ENCODE data around the gene PAPPA.
A peak's percentile ranks its signal among the peaks of the same experiment; 100 is the strongest.

PAPPA gene

GRCh38 chr9:116337015-116337414 lies 183.4 kb downstream of the PAPPA start:
- DNase-seq (ENCODE audit: insufficient read length, low spot score) = no peak
- no peak for FAIRE-seq

GRCh38 chr9:116340270-116340669 lies 186.7 kb downstream of the PAPPA start:
- FAIRE-seq (no peak), DNase-seq (ENCODE audit: insufficient read length, low spot score) (no peak)

- no peak for FAIRE-seq
- no peak for DNase-seq (ENCODE audit: insufficient read length, low spot score)
These were observed 188.5 kb downstream of the PAPPA start for GRCh38 chr9:116342061-116342460.

GRCh38 chr9:116342941-116343340 lies 189.3 kb downstream of the PAPPA start:
- FAIRE-seq (no peak), DNase-seq (ENCODE audit: insufficient read length, low spot score) (no peak)

GRCh38 chr9:116344416-116344815 lies 190.8 kb downstream of the PAPPA start:
- FAIRE-seq (no peak), DNase-seq (ENCODE audit: insufficient read length, low spot score) (no peak)

- DNase-seq (ENCODE audit: insufficient read length, low spot score) = no peak
- FAIRE-seq = no peak
These were observed 191.8 kb downstream of the PAPPA start for GRCh38 chr9:116345393-116345792.

GRCh38 chr9:116345817-116346216 lies 192.2 kb downstream of the PAPPA start:
- no peak for FAIRE-seq

GRCh38 chr9:116349684-116350083 lies 196.1 kb downstream of the PAPPA start:
- FAIRE-seq (no peak), DNase-seq (ENCODE audit: insufficient read length, low spot score) (no peak)

More at GRCh38 chr9:116345817-116346216, 192.2 kb downstream of the PAPPA start:
- DNase-seq (ENCODE audit: insufficient read length, low spot score) = no peak

- DNase-seq (ENCODE audit: insufficient read length, low spot score) (no peak), FAIRE-seq (no peak)
These were observed 196.6 kb downstream of the PAPPA start for GRCh38 chr9:116350213-116350612.

GRCh38 chr9:116352958-116353357 lies 199.4 kb downstream of the PAPPA start:
- no peak for FAIRE-seq
- no peak for DNase-seq (ENCODE audit: insufficient read length, low spot score)

- DNase-seq (ENCODE audit: insufficient read length, low spot score) (no peak), FAIRE-seq (no peak)
These were observed 201.7 kb downstream of the PAPPA start for GRCh38 chr9:116355153-116355921.

- FAIRE-seq = no peak
These were observed 204.7 kb downstream of the PAPPA start for GRCh38 chr9:116358251-116358650.

GRCh38 chr9:116360016-116360415 lies 206.4 kb downstream of the PAPPA start:
- FAIRE-seq = no peak
- no peak for DNase-seq (ENCODE audit: insufficient read length, low spot score)

More at GRCh38 chr9:116358251-116358650, 204.7 kb downstream of the PAPPA start:
- DNase-seq (ENCODE audit: insufficient read length, low spot score) = no peak

- DNase-seq (ENCODE audit: insufficient read length, low spot score) (no peak), FAIRE-seq (no peak)
These were observed 207.4 kb downstream of the PAPPA start for GRCh38 chr9:116360989-116361388.

- DNase-seq (ENCODE audit: insufficient read length, low spot score) (no peak), FAIRE-seq (no peak)
These were observed 208.0 kb downstream of the PAPPA start for GRCh38 chr9:116361547-116361946.

GRCh38 chr9:116362493-116362892 lies 208.9 kb downstream of the PAPPA start:
- FAIRE-seq = no peak
- DNase-seq (ENCODE audit: insufficient read length, low spot score) = no peak

- peak; percentile 59 for DNase-seq (ENCODE audit: insufficient read length, low spot score)
- no peak for FAIRE-seq
These were observed 211.5 kb downstream of the PAPPA start for GRCh38 chr9:116365056-116365471.

- FAIRE-seq = no peak
- no peak for DNase-seq (ENCODE audit: insufficient read length, low spot score)
These were observed 212.7 kb downstream of the PAPPA start for GRCh38 chr9:116366241-116366640.

GRCh38 chr9:116368680-116369079 lies 215.1 kb downstream of the PAPPA start:
- FAIRE-seq = no peak
- DNase-seq (ENCODE audit: insufficient read length, low spot score) = no peak

GRCh38 chr9:116369706-116370105 lies 216.1 kb downstream of the PAPPA start:
- FAIRE-seq (no peak), DNase-seq (ENCODE audit: insufficient read length, low spot score) (no peak)

- DNase-seq (ENCODE audit: insufficient read length, low spot score) (no peak), FAIRE-seq (no peak)
These were observed 217.0 kb downstream of the PAPPA start for GRCh38 chr9:116370556-116370955.

GRCh38 chr9:116372081-116372673 lies 218.6 kb downstream of the PAPPA start:
- DNase-seq (ENCODE audit: insufficient read length, low spot score) (no peak), FAIRE-seq (no peak)

Measured in HTR-8/SVneo (cell line).